ENCODE data around the gene PRKN. TPM values are rescaled to one million over a fixed set of nuclear protein-coding genes. Genes with fewer than 3 reads are reported as not detected.

PRKN gene
- total RNA-seq, 1 donor from 2014 or later: 5.7 TPM

GRCh38 chr6:161919691-161920090 is 807.9 kb downstream of the PRKN start:
- TF ChIP-seq CTCF (IDR thresholded peaks at IDR 0.05): no peak

DNA sequence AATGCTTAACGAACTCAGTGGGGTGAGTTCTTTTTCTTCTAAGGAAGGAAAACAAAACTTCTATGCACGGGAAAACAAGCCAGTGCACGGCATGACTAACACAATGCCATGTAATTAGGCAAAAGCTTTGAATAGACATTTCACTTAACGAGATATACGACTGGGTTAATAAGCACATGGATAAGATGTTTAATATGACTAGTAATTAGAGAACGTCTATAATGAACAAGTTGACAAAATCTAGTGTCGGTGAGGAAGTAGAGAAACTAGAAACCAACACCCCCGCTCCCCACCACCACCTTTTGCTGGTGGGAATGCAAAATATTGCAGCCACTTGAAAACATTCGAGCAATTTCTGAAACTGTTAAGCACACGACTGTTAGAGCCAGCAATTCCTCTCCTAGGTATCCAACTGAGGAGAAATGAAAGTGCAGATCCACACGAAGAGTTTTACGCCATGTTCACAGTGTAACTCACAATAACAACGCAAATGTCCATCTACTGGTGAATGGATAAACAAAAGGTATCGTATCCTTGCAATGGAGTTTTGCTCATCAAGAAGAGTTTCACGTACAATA is 808.8 kb downstream of the PRKN start:
- no peak for TF ChIP-seq CTCF (IDR thresholded peaks at IDR 0.05)
- no peak overlapping the region for H3K27ac Mint-ChIP-seq (ENCODE audit: unreplicated experiment)
- no peak for DNase-seq (ENCODE audit: low spot score)
- no peaks in the 10 kb centered on the region for H3K36me3 Mint-ChIP-seq (ENCODE audit: low read depth)
- H3K4me3 Mint-ChIP-seq (ENCODE audit: unreplicated experiment): no peak overlapping the region
- no peaks in the 10 kb centered on the region for H3K27me3 Mint-ChIP-seq (ENCODE audit: low read depth)
- peaks cover 37% of the 10 kb centered on the region for H3K4me1 Mint-ChIP-seq (ENCODE audit: low read depth)
- no peaks in the 10 kb centered on the region for H3K9me3 Mint-ChIP-seq (ENCODE audit: low read depth)

More at GRCh38 chr6:161919691-161920090, 807.9 kb downstream of the PRKN start:
- DNase-seq (ENCODE audit: low spot score): no peak
- H3K4me1 Mint-ChIP-seq (ENCODE audit: low read depth): peaks cover 45% of the 10 kb centered on the region
- H3K27me3 Mint-ChIP-seq (ENCODE audit: low read depth): no peaks in the 10 kb centered on the region
- H3K27ac Mint-ChIP-seq (ENCODE audit: unreplicated experiment): no peak overlapping the region
- H3K9me3 Mint-ChIP-seq (ENCODE audit: low read depth): no peaks in the 10 kb centered on the region
- no peaks in the 10 kb centered on the region for H3K36me3 Mint-ChIP-seq (ENCODE audit: low read depth)
- H3K4me3 Mint-ChIP-seq (ENCODE audit: unreplicated experiment): no peak overlapping the region

- H3K36me3 Mint-ChIP-seq (ENCODE audit: low read depth): no peaks in the 10 kb centered on the region
- no peak overlapping the region for H3K4me3 Mint-ChIP-seq (ENCODE audit: unreplicated experiment)
- peaks cover 37% of the 10 kb centered on the region for H3K4me1 Mint-ChIP-seq (ENCODE audit: low read depth)
- H3K27me3 Mint-ChIP-seq (ENCODE audit: low read depth): no peaks in the 10 kb centered on the region
- no peaks in the 10 kb centered on the region for H3K9me3 Mint-ChIP-seq (ENCODE audit: low read depth)
- no peak for TF ChIP-seq CTCF (IDR thresholded peaks at IDR 0.05)
- H3K27ac Mint-ChIP-seq (ENCODE audit: unreplicated experiment): no peak overlapping the region
- no peak for DNase-seq (ENCODE audit: low spot score)
Observed at GRCh38 chr6:161918109-161918531, 809.4 kb downstream of the PRKN start.

DNA sequence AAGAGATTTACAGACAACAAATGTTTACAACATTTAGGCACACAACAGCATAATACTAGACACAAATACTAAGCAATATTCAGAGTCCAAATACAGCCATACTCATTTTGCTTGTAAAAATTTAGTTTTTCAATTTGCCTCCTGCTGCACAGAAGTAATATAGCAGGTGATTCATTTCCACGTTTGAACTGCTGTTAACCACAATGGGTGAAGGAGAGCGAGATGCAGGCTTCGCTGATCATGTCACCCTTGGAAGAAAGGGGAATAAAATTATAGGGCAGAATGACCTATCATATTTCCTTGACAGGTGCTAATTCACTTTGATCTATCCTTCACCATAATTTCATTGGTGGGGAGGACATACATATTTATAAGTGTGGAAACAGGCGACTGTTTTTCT is 809.9 kb downstream of the PRKN start:
- DNase-seq (ENCODE audit: low spot score): no peak
- Mint-ChIP-seq H3K36me3 (ENCODE audit: low read depth) (no peaks in the 10 kb centered on the region), H3K27me3 (ENCODE audit: low read depth) (no peaks in the 10 kb centered on the region), H3K9me3 (ENCODE audit: low read depth) (no peaks in the 10 kb centered on the region), H3K4me1 (ENCODE audit: low read depth) (peaks cover 33% of the 10 kb centered on the region), H3K4me3 (ENCODE audit: unreplicated experiment) (no peak overlapping the region), H3K27ac (ENCODE audit: unreplicated experiment) (no peak overlapping the region)
- peak; percentile 49 for TF ChIP-seq CTCF (IDR thresholded peaks at IDR 0.05)

DNA sequence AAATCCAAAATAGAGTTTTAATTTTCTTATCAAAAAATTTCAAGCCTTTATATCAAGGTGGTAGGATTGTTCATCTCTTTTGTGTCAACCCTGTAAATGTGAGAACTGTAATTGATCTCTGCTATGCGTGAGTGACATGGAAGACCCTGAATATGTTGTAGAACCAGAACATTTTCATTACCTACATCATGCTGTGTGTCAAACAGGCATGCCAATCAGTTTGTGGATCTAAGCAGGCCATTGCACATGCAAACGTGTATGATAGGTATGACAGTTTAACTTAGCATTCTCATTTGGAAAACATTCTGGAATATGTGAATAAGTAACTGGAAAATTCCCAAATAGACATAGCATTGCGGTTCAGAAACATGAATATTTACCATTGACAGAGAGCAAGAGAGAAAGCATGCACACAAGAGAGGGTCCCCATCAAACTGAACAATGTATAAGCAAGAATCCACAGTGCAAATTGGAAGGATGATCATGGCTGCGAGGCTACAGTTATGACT is 812.1 kb downstream of the PRKN start:
- Mint-ChIP-seq H3K27ac (ENCODE audit: unreplicated experiment) (no peak overlapping the region), H3K9me3 (ENCODE audit: low read depth) (no peaks in the 10 kb centered on the region), H3K4me1 (ENCODE audit: low read depth) (peaks cover 22% of the 10 kb centered on the region), H3K4me3 (ENCODE audit: unreplicated experiment) (no peak overlapping the region), H3K27me3 (ENCODE audit: low read depth) (no peaks in the 10 kb centered on the region), H3K36me3 (ENCODE audit: low read depth) (no peaks in the 10 kb centered on the region)
- DNase-seq (ENCODE audit: low spot score): no peak
- TF ChIP-seq CTCF (IDR thresholded peaks at IDR 0.05): no peak
